Measurements from ENCODE around the gene CLHC1.
A peak's percentile ranks its signal among the peaks of the same experiment; 100 is the strongest.
"Not testable (repeated sequence)": the region's sequence is repeated elsewhere in the genome, so short reads cannot be mapped to it uniquely, and the experiment has no call there.

The CLHC1 gene

GRCh38 chr2:55277310-55277709 is 45.2 kb upstream of the CLHC1 start:
- DNase-seq (no peak), ATAC-seq (ENCODE audit: insufficient read depth, low read depth) (no peak)
- Histone ChIP-seq H3K4me3 (ENCODE audit: low read depth in 1 of 2, low read length in 2 of 2) (no peak overlapping the region), H4K20me1 (ENCODE audit: insufficient read depth, low read length) (no peaks in the 10 kb centered on the region), H3K79me2 (ENCODE audit: insufficient read depth, low read length) (peaks cover 1% of the 10 kb centered on the region), H3K27me3 (ENCODE audit: insufficient read depth, low read length, poor library complexity) (no peaks in the 10 kb centered on the region), H3K36me3 (ENCODE audit: insufficient read depth, low read length) (no peaks in the 10 kb centered on the region), H3K4me1 (ENCODE audit: insufficient read depth, low read length) (peaks cover 9% of the 10 kb centered on the region), H3K4me2 (ENCODE audit: insufficient read depth, low read length) (no peak overlapping the region), H3K27ac (ENCODE audit: low read length) (no peak overlapping the region), H2AFZ (ENCODE audit: low read depth, low read length) (no peak overlapping the region), H3K9me3 (ENCODE audit: insufficient read depth, low read length, severe bottlenecking) (no peaks in the 10 kb centered on the region), H3K9ac (ENCODE audit: low read depth, low read length) (no peak overlapping the region)
- TF ChIP-seq, protein P1, sequence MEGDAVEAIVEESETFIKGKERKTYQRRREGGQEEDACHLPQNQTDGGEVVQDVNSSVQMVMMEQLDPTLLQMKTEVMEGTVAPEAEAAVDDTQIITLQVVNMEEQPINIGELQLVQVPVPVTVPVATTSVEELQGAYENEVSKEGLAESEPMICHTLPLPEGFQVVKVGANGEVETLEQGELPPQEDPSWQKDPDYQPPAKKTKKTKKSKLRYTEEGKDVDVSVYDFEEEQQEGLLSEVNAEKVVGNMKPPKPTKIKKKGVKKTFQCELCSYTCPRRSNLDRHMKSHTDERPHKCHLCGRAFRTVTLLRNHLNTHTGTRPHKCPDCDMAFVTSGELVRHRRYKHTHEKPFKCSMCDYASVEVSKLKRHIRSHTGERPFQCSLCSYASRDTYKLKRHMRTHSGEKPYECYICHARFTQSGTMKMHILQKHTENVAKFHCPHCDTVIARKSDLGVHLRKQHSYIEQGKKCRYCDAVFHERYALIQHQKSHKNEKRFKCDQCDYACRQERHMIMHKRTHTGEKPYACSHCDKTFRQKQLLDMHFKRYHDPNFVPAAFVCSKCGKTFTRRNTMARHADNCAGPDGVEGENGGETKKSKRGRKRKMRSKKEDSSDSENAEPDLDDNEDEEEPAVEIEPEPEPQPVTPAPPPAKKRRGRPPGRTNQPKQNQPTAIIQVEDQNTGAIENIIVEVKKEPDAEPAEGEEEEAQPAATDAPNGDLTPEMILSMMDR (IDR thresholded peaks at IDR 0.05; ENCODE audit: borderline replicate concordance, extremely low read depth, low read length, poor library complexity, severe bottlenecking): no peak
- no peak for TF ChIP-seq EZH2 (IDR thresholded peaks at IDR 0.05; ENCODE audit: borderline replicate concordance, low read depth, low read length, severe bottlenecking)

DNA sequence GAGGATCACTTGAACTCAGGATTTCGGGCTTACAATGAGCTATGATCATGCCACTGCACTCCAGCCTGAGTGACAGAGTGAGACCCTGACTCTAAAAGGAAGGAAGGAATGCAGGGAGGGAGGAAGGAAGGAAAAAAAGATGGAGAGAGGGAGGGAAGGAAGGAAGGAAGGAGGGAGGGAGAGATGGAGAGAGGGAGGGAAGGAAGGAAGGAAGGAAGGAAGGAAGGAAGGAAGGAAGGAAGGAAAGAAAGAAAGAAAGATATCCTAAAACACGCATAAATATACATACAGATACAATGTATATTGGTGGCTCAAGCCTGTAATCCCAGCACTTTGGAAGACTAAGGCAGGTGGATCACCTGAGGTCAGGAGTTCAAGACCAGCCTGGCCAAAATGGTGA is 42.3 kb upstream of the CLHC1 start:
- not testable (repeated sequence) for ATAC-seq (ENCODE audit: insufficient read depth, low read depth); H2AFZ ChIP-seq (ENCODE audit: low read depth, low read length); H3K4me2 ChIP-seq (ENCODE audit: insufficient read depth, low read length); H3K36me3 ChIP-seq (ENCODE audit: insufficient read depth, low read length); H3K9me3 ChIP-seq (ENCODE audit: insufficient read depth, low read length, severe bottlenecking); H3K27me3 ChIP-seq (ENCODE audit: insufficient read depth, low read length, poor library complexity); H3K27ac ChIP-seq (ENCODE audit: low read length); H3K4me3 ChIP-seq (ENCODE audit: low read depth in 1 of 2, low read length in 2 of 2); H3K79me2 ChIP-seq (ENCODE audit: insufficient read depth, low read length); H3K9ac ChIP-seq (ENCODE audit: low read depth, low read length); H4K20me1 ChIP-seq (ENCODE audit: insufficient read depth, low read length); DNase-seq
- peaks cover 12% of the 10 kb centered on the region for H3K4me1 ChIP-seq (ENCODE audit: insufficient read depth, low read length)

DNA sequence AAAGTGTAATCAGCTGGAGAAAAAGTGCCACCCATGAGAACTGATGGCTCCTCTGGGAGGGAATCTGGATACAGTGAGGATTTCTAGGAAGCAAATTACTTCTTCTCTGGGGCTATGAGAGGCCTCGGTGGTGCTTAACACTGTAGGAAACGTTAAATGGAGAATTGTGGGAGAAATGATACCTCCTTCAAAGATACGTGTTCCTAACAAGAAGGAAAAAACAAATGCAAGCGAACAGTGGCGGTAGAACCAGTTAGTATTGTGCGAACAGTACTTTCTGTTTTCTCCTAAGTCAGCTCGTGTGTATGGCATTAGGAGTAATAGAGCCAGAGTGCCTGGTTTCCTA is 37.5 kb upstream of the CLHC1 start:
- Histone ChIP-seq H3K27me3 (ENCODE audit: insufficient read depth, low read length, poor library complexity) (no peaks in the 10 kb centered on the region), H3K36me3 (ENCODE audit: insufficient read depth, low read length) (peaks cover 7% of the 10 kb centered on the region), H3K4me3 (ENCODE audit: low read depth in 1 of 2, low read length in 2 of 2) (peak overlapping the region; percentile 72 to 91), H3K79me2 (ENCODE audit: insufficient read depth, low read length) (peaks cover 26% of the 10 kb centered on the region), H2AFZ (ENCODE audit: low read depth, low read length) (peak overlapping the region; percentile 94), H3K4me1 (ENCODE audit: insufficient read depth, low read length) (peaks cover 23% of the 10 kb centered on the region), H4K20me1 (ENCODE audit: insufficient read depth, low read length) (no peaks in the 10 kb centered on the region), H3K27ac (ENCODE audit: low read length) (peak overlapping the region; percentile 93), H3K9me3 (ENCODE audit: insufficient read depth, low read length, severe bottlenecking) (no peaks in the 10 kb centered on the region), H3K9ac (ENCODE audit: low read depth, low read length) (peak overlapping the region; percentile 74), H3K4me2 (ENCODE audit: insufficient read depth, low read length) (peak overlapping the region; percentile 88)
- no peak for ATAC-seq (ENCODE audit: insufficient read depth, low read depth)
- DNase-seq: no peak
- TF ChIP-seq, protein P1 (IDR thresholded peaks at IDR 0.05; ENCODE audit: borderline replicate concordance, extremely low read depth, low read length, poor library complexity, severe bottlenecking): no peak
- TF ChIP-seq EZH2 (IDR thresholded peaks at IDR 0.05; ENCODE audit: borderline replicate concordance, low read depth, low read length, severe bottlenecking): no peak

DNA sequence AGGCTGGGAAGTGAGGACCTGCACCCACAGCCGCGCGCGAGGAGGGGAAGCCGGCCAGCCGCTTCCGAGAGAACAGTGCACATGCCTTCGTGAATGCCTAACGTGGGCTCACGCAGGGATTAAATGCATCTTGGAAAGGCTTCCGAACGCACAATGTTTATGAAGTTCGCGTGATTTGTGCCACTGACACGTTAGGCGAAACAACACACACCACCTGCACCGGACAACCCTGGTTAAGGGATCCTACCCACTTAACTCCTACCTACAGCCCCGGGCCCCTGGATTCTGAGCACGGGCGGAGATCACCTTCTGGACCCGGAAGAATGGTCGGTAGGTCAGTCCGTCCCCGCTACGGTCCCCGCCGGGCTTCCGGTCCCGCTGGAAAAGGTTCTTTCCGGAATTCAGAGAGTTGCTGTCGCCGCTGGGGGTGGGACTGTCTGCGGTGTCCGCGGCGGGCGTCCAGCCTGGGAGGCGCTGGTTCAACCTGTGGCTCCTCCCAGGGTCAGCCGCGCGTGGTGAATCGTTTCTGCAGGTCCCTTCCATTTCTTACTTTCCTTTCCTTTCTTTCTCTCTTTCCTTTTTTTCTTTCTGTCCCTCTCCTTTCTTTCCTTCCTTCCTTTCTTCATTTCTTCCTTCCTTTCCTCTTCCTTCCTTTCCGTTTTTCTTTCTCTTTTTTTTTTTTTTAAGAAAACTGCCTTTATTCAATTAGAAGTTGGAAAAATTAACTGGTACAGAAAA is 37.0 kb upstream of the CLHC1 start, which contains the start of gene MTIF2:
Gene MTIF2, minus strand, starts transcription at position 325 of the 738 bp plus-strand sequence. CDS start 5,373 bp downstream, outside the sequence.
- Histone ChIP-seq H4K20me1 (ENCODE audit: insufficient read depth, low read length) (no peaks in the 10 kb centered on the region), H2AFZ (ENCODE audit: low read depth, low read length) (peak within 1 kb of the TSS; percentile 94), H3K4me3 (ENCODE audit: low read depth in 1 of 2, low read length in 2 of 2) (peak within 1 kb of the TSS; percentile 72 to 91), H3K9ac (ENCODE audit: low read depth, low read length) (peak within 1 kb of the TSS; percentile 74), H3K4me1 (ENCODE audit: insufficient read depth, low read length) (peaks cover 23% of the 10 kb centered on the region), H3K27me3 (ENCODE audit: insufficient read depth, low read length, poor library complexity) (no peaks in the 10 kb centered on the region), H3K36me3 (ENCODE audit: insufficient read depth, low read length) (peaks cover 7% of the 10 kb centered on the region), H3K79me2 (ENCODE audit: insufficient read depth, low read length) (peaks cover 26% of the 10 kb centered on the region), H3K27ac (ENCODE audit: low read length) (peak within 1 kb of the TSS; percentile 93), H3K9me3 (ENCODE audit: insufficient read depth, low read length, severe bottlenecking) (no peaks in the 10 kb centered on the region), H3K4me2 (ENCODE audit: insufficient read depth, low read length) (peak within 1 kb of the TSS; percentile 88)
- no peak for TF ChIP-seq EZH2 (IDR thresholded peaks at IDR 0.05; ENCODE audit: borderline replicate concordance, low read depth, low read length, severe bottlenecking)
- TF ChIP-seq, protein P1 (IDR thresholded peaks at IDR 0.05; ENCODE audit: borderline replicate concordance, extremely low read depth, low read length, poor library complexity, severe bottlenecking): peak; percentile 18
- DNase-seq (peak; percentile 91), ATAC-seq (ENCODE audit: insufficient read depth, low read depth) (peak; percentile 94)

Measured in DND-41 (cell line).